Inflammatory macrophage (primary cell): ENCODE measurements around the gene PLEKHF1.
"Not testable (repeated sequence)": the region's sequence is repeated elsewhere in the genome, so short reads cannot be mapped to it uniquely, and the experiment has no call there.

Experiments
- DNase-seq, 2 donors: peaks; one replicate each; pipeline ENCODE4 v3.0.0-alpha.2; 2020 to 2022
- total RNA-seq, 18 experiments: gene quantifications; one replicate each; lab custom pipeline; 2026; ENCODE audit warnings: mixed read lengths in 6 of 18, inconsistent platforms in 2 of 18; lab: John Stamatoyannopoulos, UW

PLEKHF1 gene
- 0.46 to 9.8 (median 3.7) reads per million in 18 experiments for total RNA-seq

GRCh38 chr19:29665215-29665825 is at the start of gene PLEKHF1:
PLEKHF1 (plus strand) TSS chr19:29665461; CDS start chr19:29673840, 8,379 bp downstream.
- DNase-seq = peak; percentile 84 to 90

- DNase-seq = no peak
Measured at GRCh38 chr19:29615891-29616425, 49.3 kb upstream of the PLEKHF1 start.

DNA sequence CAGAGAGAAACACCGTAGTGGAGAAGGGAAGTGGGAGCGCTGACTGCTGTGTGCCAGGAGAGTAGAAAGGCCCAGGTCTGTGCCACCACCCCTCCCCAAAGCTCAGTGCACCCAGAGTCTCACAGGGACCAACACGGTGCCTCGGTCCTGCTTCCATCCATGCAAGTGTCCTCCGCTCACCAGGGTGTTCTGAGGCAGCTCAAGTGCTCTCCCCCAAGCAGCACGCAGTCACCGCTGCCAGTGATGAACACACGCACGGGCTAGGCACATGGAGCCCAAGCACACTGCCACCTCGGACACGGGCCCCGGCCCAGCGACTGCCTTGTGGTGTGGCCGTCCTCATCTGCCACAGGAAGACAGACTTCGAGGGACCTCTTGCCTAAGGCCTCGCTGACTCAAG is 48.7 kb upstream of the PLEKHF1 start:
- DNase-seq = no peak

DNA sequence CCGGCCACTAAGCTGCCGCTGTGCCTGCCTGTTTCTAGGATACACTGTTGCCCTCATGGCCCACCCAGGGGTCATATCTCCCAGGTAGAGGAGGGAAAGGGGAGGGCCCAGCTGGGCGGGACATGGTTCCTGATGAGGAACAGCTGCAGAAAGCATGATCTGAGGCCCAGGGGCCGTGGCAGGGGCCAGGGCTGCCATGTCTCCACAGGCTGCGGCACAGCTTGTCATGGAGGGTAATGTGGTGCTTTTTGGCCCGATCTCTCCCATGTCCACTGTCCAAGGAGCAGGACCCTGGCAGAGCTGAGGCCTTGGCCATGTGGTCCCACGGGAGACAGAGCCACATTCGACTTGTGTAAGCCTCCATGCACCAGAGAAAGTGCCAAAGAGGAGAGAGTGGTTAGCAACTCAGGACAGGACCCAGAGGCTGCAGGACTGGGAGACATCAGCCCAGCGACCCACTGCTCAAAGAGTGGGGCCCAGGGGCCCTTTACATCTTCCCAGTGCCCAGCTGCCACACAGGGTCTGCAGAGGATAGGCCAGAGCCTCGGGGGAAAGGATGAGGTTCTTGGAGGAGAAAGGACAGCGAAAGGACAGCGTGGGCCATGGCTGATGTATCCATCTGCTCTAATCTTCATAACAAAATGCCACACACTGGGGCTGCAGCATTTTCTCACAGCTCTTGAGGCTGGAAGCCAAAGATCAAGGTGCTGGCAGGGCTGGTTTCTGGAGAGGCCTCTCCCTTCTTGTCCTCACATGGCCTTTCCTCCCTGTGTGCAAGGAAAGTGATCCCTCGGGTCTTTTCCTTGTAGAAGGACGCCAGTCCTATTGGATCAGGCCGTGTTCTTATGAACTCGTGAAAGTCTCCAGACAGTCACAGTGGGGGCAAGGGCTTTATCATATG is 47.6 kb upstream of the PLEKHF1 start:
- no peak for DNase-seq

- no peak for DNase-seq
Measured at GRCh38 chr19:29618434-29618833, 46.8 kb upstream of the PLEKHF1 start.

- no peak for DNase-seq
Measured at GRCh38 chr19:29618871-29619270, 46.4 kb upstream of the PLEKHF1 start.

- DNase-seq = peak in 1 of 2 donors; percentile 18
Measured at GRCh38 chr19:29620931-29621351, 44.3 kb upstream of the PLEKHF1 start.

GRCh38 chr19:29622166-29623070 is 42.8 kb upstream of the PLEKHF1 start:
- DNase-seq = no peak

GRCh38 chr19:29623726-29624488 is 41.4 kb upstream of the PLEKHF1 start:
- DNase-seq = no peak

- DNase-seq = no peak
Measured at GRCh38 chr19:29624489-29625185, 40.6 kb upstream of the PLEKHF1 start.

- DNase-seq = no peak
Measured at GRCh38 chr19:29625186-29625651, 40.0 kb upstream of the PLEKHF1 start.

GRCh38 chr19:29626386-29626785 is 38.9 kb upstream of the PLEKHF1 start:
- DNase-seq = no peak

DNA sequence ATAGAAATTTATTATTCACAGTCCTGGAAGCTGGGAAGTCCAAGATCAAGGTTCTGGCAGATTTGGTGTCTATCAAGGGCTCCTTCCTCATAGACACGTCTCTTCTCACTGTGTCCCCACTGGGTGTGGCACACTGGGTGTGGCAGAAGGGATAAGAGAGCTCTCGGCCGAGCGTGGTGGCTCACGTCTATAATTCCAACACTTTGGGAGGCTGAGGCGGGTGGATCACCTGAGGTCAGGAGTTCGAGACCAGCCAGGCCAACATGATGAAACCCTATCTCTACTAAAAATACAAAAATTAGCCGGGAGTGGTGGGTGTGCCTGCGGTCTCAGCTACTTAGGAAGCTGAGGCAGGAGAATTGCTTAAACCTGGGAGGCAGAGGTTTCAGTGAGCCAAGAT is 38.4 kb upstream of the PLEKHF1 start:
- DNase-seq = not testable (repeated sequence)

GRCh38 chr19:29628661-29629385 is 36.4 kb upstream of the PLEKHF1 start:
- no peak for DNase-seq

DNA sequence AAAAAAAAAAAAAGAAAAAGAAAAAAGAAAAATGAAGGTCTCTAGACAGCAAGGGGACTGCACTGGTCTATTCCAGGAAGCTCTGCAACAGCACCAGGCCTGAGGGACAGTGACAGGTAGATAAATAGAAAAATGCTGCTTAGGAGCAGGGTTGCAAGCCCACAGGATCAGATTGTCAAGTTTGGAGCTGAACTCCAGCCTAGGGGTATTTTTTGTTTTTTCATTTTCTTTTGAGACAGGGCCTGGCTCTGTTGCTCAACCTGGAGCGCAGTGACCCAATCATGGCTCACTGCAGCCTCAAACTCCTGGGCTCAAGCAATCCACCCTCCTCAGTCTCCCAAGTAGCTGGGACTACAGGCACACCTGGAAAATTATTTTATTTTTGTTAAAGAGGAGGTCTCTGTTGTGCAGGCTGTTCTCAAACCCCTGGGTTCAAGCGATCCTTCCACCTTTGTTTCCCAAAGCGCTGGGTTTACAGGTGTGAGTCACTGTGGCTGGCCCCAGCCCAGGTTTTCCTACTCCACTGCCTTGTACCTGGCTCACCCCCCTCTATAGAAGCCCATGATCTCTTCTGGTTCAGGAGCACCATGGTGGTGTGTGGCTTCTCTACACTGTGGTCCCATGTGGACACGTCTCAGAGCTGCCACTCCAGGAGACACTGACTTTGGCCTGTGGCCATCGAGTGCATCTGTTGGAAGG is 35.3 kb upstream of the PLEKHF1 start:
- no peak for DNase-seq

DNA sequence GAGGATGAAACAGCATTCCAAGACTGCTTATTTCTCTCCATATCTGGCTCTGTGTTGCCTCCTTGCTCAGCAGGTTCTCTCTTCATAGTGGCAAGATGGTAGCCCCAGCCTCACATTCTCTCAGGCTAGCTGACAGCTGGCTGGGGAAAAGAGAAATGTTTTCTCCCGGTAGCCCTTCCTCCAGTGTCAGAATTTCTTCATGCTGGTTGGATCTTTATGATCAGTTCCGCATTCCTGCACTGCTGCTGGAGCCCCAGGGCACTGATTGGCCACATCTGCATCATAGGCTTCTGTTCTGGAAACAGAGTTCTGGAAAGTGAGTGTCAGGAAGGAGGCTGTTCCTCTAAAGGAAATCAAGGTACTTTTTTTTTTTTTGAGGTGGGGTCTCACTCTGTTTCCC is 34.6 kb upstream of the PLEKHF1 start:
- no peak for DNase-seq

- DNase-seq = no peak
Measured at GRCh38 chr19:29631450-29631849, 33.8 kb upstream of the PLEKHF1 start.

- DNase-seq = no peak
Measured at GRCh38 chr19:29634002-29634401, 31.3 kb upstream of the PLEKHF1 start.

DNA sequence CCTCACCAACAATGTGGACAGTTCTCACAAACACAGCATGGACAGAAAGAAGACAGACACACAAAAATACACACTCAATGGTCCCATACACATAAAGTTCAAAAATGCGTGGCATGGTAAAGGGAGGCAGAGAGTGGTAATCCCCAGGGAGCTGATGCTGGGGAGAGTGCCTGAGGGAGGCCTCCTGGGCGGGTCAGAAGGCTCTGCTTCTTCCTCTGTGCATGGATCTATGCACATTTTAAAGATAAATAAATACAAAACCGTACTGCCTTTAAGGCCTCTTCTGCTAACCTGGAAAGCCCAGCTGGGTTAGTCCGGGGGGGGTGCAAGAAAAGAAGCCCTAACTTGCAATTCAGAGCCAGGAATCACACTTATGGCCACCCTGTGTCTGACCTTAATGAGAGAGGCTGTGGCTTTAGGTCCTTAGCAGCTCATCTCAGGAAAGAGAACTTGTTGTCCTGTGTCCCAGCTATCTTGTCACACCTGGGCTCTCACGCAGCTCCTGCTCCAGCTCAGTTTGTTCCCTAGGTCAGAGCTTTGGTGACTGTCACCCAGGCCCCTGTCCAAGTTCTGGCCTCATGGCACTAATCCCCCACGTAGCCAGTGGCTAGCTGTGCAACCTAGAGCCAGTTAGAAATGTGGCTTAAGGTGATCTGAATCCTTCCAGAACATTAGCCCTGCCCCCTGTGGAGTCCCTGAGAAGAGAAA is 30.7 kb upstream of the PLEKHF1 start:
- no peak for DNase-seq
